IMR-90 (cell line): Measurements from ENCODE around the gene SYNGR4. TPM values are rescaled to one million over a fixed set of nuclear protein-coding genes. Genes with fewer than 3 reads are reported as not detected.
A peak's percentile ranks its signal among the peaks of the same experiment; 100 is the strongest.

Source experiments
- ATAC-seq: fragments of 200-7000 bp; cut with Tn5 transposase; 2 replicates; pipeline ENCODE4 v1.9.1; 2020; ENCODE audit warnings: low read depth, mild to moderate bottlenecking, moderate library complexity
- BruUV-seq: library from RNA; stranded (reverse); fragments of 400-500 nt; replicated peaks from 2 replicates; lab custom pipeline; 2021; lab: Mats Ljungman, UMichigan
- CTCF ChIA-PET: fragments of 300-600 bp; formaldehyde crosslinking; extraction: SDS; loops from one replicate; lab custom pipeline; 2021; ENCODE audit warnings: antibody characterized with exemption; lab: Yijun Ruan, JAX
- POLR2A ChIA-PET: fragments of 300-600 bp; sonication (Branson Sonifier 250); formaldehyde crosslinking; loops from one replicate; lab custom pipeline; 2022; ENCODE audit warnings: antibody characterized with exemption; ENCODE audit not compliant: unreplicated experiment; lab: Charles Lee
- DNase-seq: peaks from one replicate; pipeline ENCODE4 v3.0.0; 2013
- H2AFZ ChIP-seq: replicated peaks from 2 replicates; pipeline ENCODE3; 2013; ENCODE audit warnings: low read length, mild to moderate bottlenecking; ENCODE audit not compliant: poor library complexity
- H2AK5ac ChIP-seq: 2 replicates; pipeline ENCODE4 v1.6.1; 2013; ENCODE audit warnings: low read depth, low read length, inconsistent platforms
- H2AK9ac ChIP-seq: replicated peaks from 2 replicates; pipeline ENCODE3; 2013; ENCODE audit warnings: mild to moderate bottlenecking, low read depth, low read length, moderate library complexity; ENCODE audit not compliant: poor library complexity
- H2BK120ac ChIP-seq: 2 replicates; pipeline ENCODE4 v1.6.1; 2013; ENCODE audit warnings: low read depth, low read length, inconsistent platforms
- H2BK15ac ChIP-seq: 3 replicates; pipeline ENCODE4 v1.6.1; 2013; ENCODE audit warnings: low read depth, low read length, inconsistent platforms
- H2BK20ac ChIP-seq: 2 replicates; pipeline ENCODE4 v1.6.1; 2013; ENCODE audit warnings: low read depth, mild to moderate bottlenecking, inconsistent platforms, low read length, moderate library complexity
- H2BK5ac ChIP-seq: 2 replicates; pipeline ENCODE4 v1.6.1; 2013; ENCODE audit warnings: mild to moderate bottlenecking, low read depth, low read length, inconsistent platforms; ENCODE audit not compliant: poor library complexity, severe bottlenecking
- H3K14ac ChIP-seq: replicated peaks from 2 replicates; pipeline ENCODE4 v1.6.1; 2013; ENCODE audit warnings: low read depth, low read length, inconsistent platforms
- H3K18ac ChIP-seq: 2 replicates; pipeline ENCODE4 v1.6.1; 2013; ENCODE audit warnings: low read depth, low read length, control low read depth
- H3K23ac ChIP-seq: 2 replicates; pipeline ENCODE4 v1.6.1; 2013; ENCODE audit warnings: low read depth, low read length, inconsistent platforms
- H3K27ac ChIP-seq: 2 replicates; pipeline ENCODE4 v1.5.1; 2013; ENCODE audit warnings: mild to moderate bottlenecking, control low read depth, low read length; ENCODE audit not compliant: insufficient read depth
- H3K27me3 ChIP-seq: 2 replicates; pipeline ENCODE4 v1.6.1; 2013; ENCODE audit warnings: low read length; ENCODE audit not compliant: control insufficient read depth, insufficient read depth
- H3K36me3 ChIP-seq: 2 replicates; pipeline ENCODE4 v1.6.1; 2013; ENCODE audit warnings: low read length, mixed read lengths; ENCODE audit not compliant: control insufficient read depth, insufficient read depth
- H3K4ac ChIP-seq: 2 replicates; pipeline ENCODE4 v1.6.1; 2013; ENCODE audit warnings: low read depth, low read length, inconsistent platforms
- H3K4me1 ChIP-seq: 2 replicates; pipeline ENCODE4 v1.6.1; 2013; ENCODE audit warnings: low read length, mixed read lengths; ENCODE audit not compliant: control insufficient read depth, insufficient read depth
- H3K4me2 ChIP-seq: 2 replicates; pipeline ENCODE4 v1.6.1; 2013; ENCODE audit warnings: low read depth, mild to moderate bottlenecking, control low read depth, low read length, moderate library complexity
- H3K4me3 ChIP-seq: 2 replicates; pipeline ENCODE4 v1.5.1; 2013; ENCODE audit warnings: low read depth, mild to moderate bottlenecking, control low read depth, low read length, moderate library complexity; ENCODE audit not compliant: insufficient read depth
- H3K56ac ChIP-seq: 2 replicates; pipeline ENCODE4 v1.6.1; 2013; ENCODE audit warnings: low read length, inconsistent platforms; ENCODE audit not compliant: insufficient read depth; ENCODE audit errors: extremely low read depth
- H3K79me1 ChIP-seq, 2 experiments: 2 replicates each; pipeline ENCODE4 v1.6.1; 2013; ENCODE audit warnings: low read length in 2 of 2, inconsistent platforms in 1 of 2, low read depth in 1 of 2
- H3K9ac ChIP-seq: 2 replicates; pipeline ENCODE4 v1.6.1; 2013; ENCODE audit warnings: low read depth, low read length, control low read depth
- H3K9me1 ChIP-seq: 2 replicates; pipeline ENCODE4 v1.6.1; 2013; ENCODE audit warnings: low read length, inconsistent platforms; ENCODE audit not compliant: insufficient read depth
- H3K9me3 ChIP-seq: 2 replicates; pipeline ENCODE4 v1.6.1; 2013; ENCODE audit warnings: low read length; ENCODE audit not compliant: control insufficient read depth, insufficient read depth
- H4K20me1 ChIP-seq: 2 replicates; pipeline ENCODE4 v1.6.1; 2013; ENCODE audit warnings: low read length, inconsistent platforms; ENCODE audit not compliant: insufficient read depth
- H4K5ac ChIP-seq: 2 replicates; pipeline ENCODE4 v1.6.1; 2013; ENCODE audit warnings: mild to moderate bottlenecking, low read depth, low read length, control low read depth
- H4K8ac ChIP-seq, 2 experiments: 2 replicates each; pipeline ENCODE4 v1.6.1; 2013; ENCODE audit warnings: low read depth in 2 of 2, low read length in 2 of 2, control low read depth in 1 of 2, inconsistent platforms in 1 of 2
- H4K91ac ChIP-seq: 2 replicates; pipeline ENCODE4 v1.6.1; 2013; ENCODE audit warnings: low read depth, low read length, inconsistent platforms; ENCODE audit not compliant: insufficient read depth
- BHLHE40 ChIP-seq: fragments of 150-350 bp; IDR thresholded peaks from 2 replicates; pipeline ENCODE4 v1.6.1; 2016; ENCODE audit warnings: mild to moderate bottlenecking, low read depth, low read length
- CEBPB ChIP-seq: IDR thresholded peaks from 2 replicates; pipeline ENCODE4 v1.6.1; 2012; ENCODE audit warnings: low read depth, low read length, improper control_type of control experiment
- CHD1 ChIP-seq: IDR thresholded peaks from 2 replicates; pipeline ENCODE4 v1.6.1; 2012; ENCODE audit warnings: low read depth, low read length, improper control_type of control experiment
- CTCF ChIP-seq: conservative IDR thresholded peaks from 2 replicates; pipeline ENCODE4 v1.5.1; 2012; ENCODE audit warnings: mild to moderate bottlenecking, low read depth, low read length, improper control_type of control experiment
- ELK1 ChIP-seq: fragments of 150-350 bp; IDR thresholded peaks from 2 replicates; pipeline ENCODE4 v1.6.1; 2016; ENCODE audit warnings: low read depth, mild to moderate bottlenecking, low read length, moderate library complexity, borderline replicate concordance
- FOS ChIP-seq: fragments of 150-350 bp; IDR thresholded peaks from 2 replicates; pipeline ENCODE4 v1.6.1; 2016; ENCODE audit warnings: low read depth, low read length
- MAFK ChIP-seq: IDR thresholded peaks from 2 replicates; pipeline ENCODE4 v1.6.1; 2012; ENCODE audit warnings: low read depth, low read length, improper control_type of control experiment
- MAZ ChIP-seq: IDR thresholded peaks from 2 replicates; pipeline ENCODE4 v1.6.1; 2012; ENCODE audit warnings: low read depth, mild to moderate bottlenecking, low read length, improper control_type of control experiment, moderate library complexity, borderline replicate concordance
- MXI1 ChIP-seq: IDR thresholded peaks from 2 replicates; pipeline ENCODE4 v1.6.1; 2012; ENCODE audit warnings: low read depth, mild to moderate bottlenecking, low read length, moderate library complexity, borderline replicate concordance
- NFE2L2 ChIP-seq: fragments of 150-350 bp; IDR thresholded peaks from 2 replicates; pipeline ENCODE4 v1.6.1; 2016; ENCODE audit warnings: low read depth, mild to moderate bottlenecking, low read length
- POLR2A ChIP-seq: IDR thresholded peaks from 2 replicates; pipeline ENCODE4 v1.6.1; 2012; ENCODE audit warnings: mild to moderate bottlenecking, low read depth, low read length
- RAD21 ChIP-seq: IDR thresholded peaks from 2 replicates; pipeline ENCODE4 v1.6.1; 2012; ENCODE audit warnings: low read length, improper control_type of control experiment
- RCOR1 ChIP-seq: IDR thresholded peaks from 2 replicates; pipeline ENCODE4 v1.6.1; 2012; ENCODE audit warnings: mild to moderate bottlenecking, low read length, improper control_type of control experiment; ENCODE audit not compliant: insufficient replicate concordance
- RFX5 ChIP-seq: IDR thresholded peaks from 2 replicates; pipeline ENCODE4 v1.8.0; 2012; ENCODE audit warnings: low read depth, mild to moderate bottlenecking, low read length, moderate library complexity
- SMC3 ChIP-seq: fragments of 150-350 bp; IDR thresholded peaks from 2 replicates; pipeline ENCODE4 v1.6.1; 2016; ENCODE audit warnings: low read depth, mild to moderate bottlenecking, antibody characterized with exemption, low read length, moderate library complexity
- USF2 ChIP-seq: fragments of 150-350 bp; IDR thresholded peaks from 2 replicates; pipeline ENCODE4 v1.6.1; 2017; ENCODE audit warnings: mild to moderate bottlenecking, antibody characterized with exemption, low read length, low read depth
- WGBS, 2 experiments: methylation state at CpG; one replicate each; pipeline versions ENCODE4 v1.1.5 to v1.1.7; 2013; ENCODE audit warnings: missing lambda C conversion rate in 2 of 2; ENCODE audit not compliant: insufficient read length in 1 of 2; ENCODE audit errors: extremely low coverage in 2 of 2; 5-methylcytosine and 5-hydroxymethylcytosine counted together
- dilution Hi-C: fragments of 300-500 bp; cut with HindIII; formaldehyde crosslinking; loops from one replicate; pipeline ENCODE4 v1.14.3; 2018; ENCODE audit warnings: low sequenced_read_pairs; ENCODE audit not compliant: unreplicated experiment
- in situ Hi-C: fragments of 300-500 bp; cut with MboI; formaldehyde crosslinking; loops from 3 replicates; pipeline ENCODE4 v1.14.3; 2019; ENCODE audit warnings: low sequenced_read_pairs, inconsistent platforms, mixed read lengths
- intact Hi-C: fragments of 100-400 bp; cut with micrococcal nuclease; formaldehyde crosslinking; loops from 2 replicates; pipeline ENCODE4 v1.10.0; 2022
- polyA plus RNA-seq, 3 experiments: library from polyadenylated mRNA; depleted of rRNA; stranded (reverse); fragments of >200 nt; gene quantifications; 2 replicates each; pipeline ENCODE4 v1.2.3, GENCODE V29; 2012; ENCODE audit warnings: low replicate concordance in 1 of 3
- total RNA-seq: library from RNA; depleted of rRNA; stranded (reverse); fragments of >200 nt; gene quantifications from 2 replicates; pipeline ENCODE4 v1.2.3, GENCODE V29; 2012

SYNGR4 gene
- total and polyA plus RNA-seq, 2 of the 4 experiments (the other 2 are of a cell fraction), result not detected

GRCh38 chr19:48342414-48342738, 21.8 kb upstream of the SYNGR4 start:
- H4K5ac ChIP-seq, result no peak overlapping the region
- no peak overlapping the region for H4K8ac ChIP-seq
- ATAC-seq (no peak), DNase-seq (no peak)
- TF ChIP-seq MAZ (no peak), ELK1 (no peak), BHLHE40 (no peak), POLR2A (no peak), FOS (no peak), MXI1 (no peak), CTCF (no peak), RAD21 (no peak), SMC3 (no peak), CHD1 (no peak), CEBPB (no peak), NFE2L2 (no peak), RFX5 (no peak), MAFK (no peak), RCOR1 (no peak), USF2 (no peak)
- H2AK5ac ChIP-seq, result no peak overlapping the region
- no peaks in the 10 kb centered on the region for H3K27me3 ChIP-seq
- intact Hi-C loops (no loop called here), in situ Hi-C loops (no loop called here), dilution Hi-C loops (no loop called here)
- H2BK5ac ChIP-seq, result no peak overlapping the region
- no peaks in the 10 kb centered on the region for H3K4me1 ChIP-seq
- H3K9ac ChIP-seq, result no peak overlapping the region
- no peak overlapping the region for H3K14ac ChIP-seq
- H4K91ac ChIP-seq, result no peak overlapping the region
- no peak overlapping the region for H3K27ac ChIP-seq
- H3K4me2 ChIP-seq, result no peak overlapping the region
- ChIA-PET POLR2A (no interaction called here), CTCF (no interaction called here)
- no peak overlapping the region for H3K18ac ChIP-seq
- H3K9me1 ChIP-seq, result peaks cover 6% of the 10 kb centered on the region; the same call in 1 of the 2 replicates
- H2AK9ac ChIP-seq, result peak overlapping the region; percentile 65
- H3K23ac ChIP-seq, result no peak overlapping the region
- H2AFZ ChIP-seq, result no peak overlapping the region
- H3K79me1 ChIP-seq, result no peaks in the 10 kb centered on the region
- H4K20me1 ChIP-seq, result no peaks in the 10 kb centered on the region
- no peak overlapping the region for H3K56ac ChIP-seq
- no peak overlapping the region for H2BK20ac ChIP-seq
- H3K4ac ChIP-seq, result no peak overlapping the region
- no peak overlapping the region for H2BK15ac ChIP-seq
- H3K4me3 ChIP-seq, result no peak overlapping the region
- no peak overlapping the region for H2BK120ac ChIP-seq
- 93% methylated on average over 18 of the region's 20 CpGs; no CpG with 5 or more reads in 1 of the 2 experiments for WGBS, 2 experiments
- H3K36me3 ChIP-seq, result no peaks in the 10 kb centered on the region
- BruUV-seq, result no TSS peak
- H3K9me3 ChIP-seq, result no peaks in the 10 kb centered on the region
